SW 1271 (cell line): ENCODE data around the gene PRKCI.
"Not testable (repeated sequence)": the region's sequence is repeated elsewhere in the genome, so short reads cannot be mapped to it uniquely, and the experiment has no call there.

ENCODE experiments used
- DNase-seq, 2 experiments: peaks; one replicate each; lab custom pipeline; 2025; lab: John Stamatoyannopoulos, UW

The PRKCI gene

GRCh38 chr3:170222647-170223541 is 670 bp downstream of the PRKCI start:
- DNase-seq: peak in 1 of 2 experiments; percentile 55

GRCh38 chr3:170225166-170225565 is 2.9 kb downstream of the PRKCI start:
- DNase-seq: no peak

- no peak for DNase-seq
Observed at GRCh38 chr3:170226426-170226960, 4.3 kb downstream of the PRKCI start.

GRCh38 chr3:170228093-170228766 is 6.0 kb downstream of the PRKCI start:
- peak in 1 of 2 experiments; percentile 28 for DNase-seq

GRCh38 chr3:170232266-170232665 is 10.0 kb downstream of the PRKCI start:
- no peak for DNase-seq

GRCh38 chr3:170233530-170233929 is 11.3 kb downstream of the PRKCI start:
- DNase-seq: peak in 1 of 2 experiments; percentile 13

GRCh38 chr3:170240142-170240541 is 17.9 kb downstream of the PRKCI start:
- no peak for DNase-seq

- no peak for DNase-seq
Observed at GRCh38 chr3:170240671-170241070, 18.4 kb downstream of the PRKCI start.

GRCh38 chr3:170244576-170244975 is 22.4 kb downstream of the PRKCI start:
- no peak for DNase-seq

- DNase-seq: no peak
Observed at GRCh38 chr3:170247875-170248274, 25.7 kb downstream of the PRKCI start.

GRCh38 chr3:170256597-170256996 is 34.4 kb downstream of the PRKCI start:
- DNase-seq: no peak

- no peak for DNase-seq
Observed at GRCh38 chr3:170257145-170257544, 34.9 kb downstream of the PRKCI start.

GRCh38 chr3:170258105-170258487 is 35.9 kb downstream of the PRKCI start:
- DNase-seq: no peak

- no peak for DNase-seq
Observed at GRCh38 chr3:170259907-170260306, 37.7 kb downstream of the PRKCI start.

- no peak for DNase-seq
Observed at GRCh38 chr3:170267793-170268192, 45.6 kb downstream of the PRKCI start.

- not testable (repeated sequence) for DNase-seq
Observed at GRCh38 chr3:170269673-170270254, 47.5 kb downstream of the PRKCI start.

- DNase-seq: no peak
Observed at GRCh38 chr3:170270282-170270881, 48.2 kb downstream of the PRKCI start.

GRCh38 chr3:170274641-170275040 is 52.4 kb downstream of the PRKCI start:
- DNase-seq: no peak

GRCh38 chr3:170275832-170276231 is 53.6 kb downstream of the PRKCI start:
- no peak for DNase-seq

- DNase-seq: not testable (repeated sequence)
Observed at GRCh38 chr3:170277311-170277710, 55.1 kb downstream of the PRKCI start.

- DNase-seq: peak in 1 of 2 experiments; percentile 15
Observed at GRCh38 chr3:170277833-170278580, 55.8 kb downstream of the PRKCI start.
